Neural cell (in vitro differentiated cells): ENCODE results near the gene BRMS1. TPM values are rescaled to one million over a fixed set of nuclear protein-coding genes. Genes with fewer than 3 reads are reported as not detected.
"Not testable (repeated sequence)": the region's sequence is repeated elsewhere in the genome, so short reads cannot be mapped to it uniquely, and the experiment has no call there.

Experiments
- H2AFZ ChIP-seq: fragments of 200-600, 300-800 bp; sonication (generic), shearing (Covaris generic); 2 replicates; pipeline ENCODE4 v1.6.0; 2014; ENCODE audit warnings: low read depth, mild to moderate bottlenecking, antibody characterized with exemption, low read length, moderate library complexity
- H3F3A ChIP-seq: fragments of 200-600 bp; shearing (Covaris generic); 2 replicates; pipeline ENCODE4 v1.6.1; 2016; ENCODE audit warnings: mild to moderate bottlenecking, moderate library complexity, mixed read lengths, antibody characterized with exemption, low read length; ENCODE audit not compliant: insufficient read depth, poor library complexity, severe bottlenecking
- H3K27ac ChIP-seq: fragments of 200-600, 300-800 bp; sonication (generic), shearing (Covaris generic); 2 replicates; pipeline ENCODE4 v1.5.1; 2014; ENCODE audit warnings: mild to moderate bottlenecking, low read length, moderate library complexity
- H3K27me3 ChIP-seq: fragments of 300-800, 200-600 bp; sonication (generic), shearing (Covaris generic); 2 replicates; pipeline ENCODE4 v1.6.0; 2014; ENCODE audit warnings: mild to moderate bottlenecking, low read depth, low read length, moderate library complexity; ENCODE audit not compliant: insufficient read depth
- H3K36me3 ChIP-seq: fragments of 300-800, 200-600 bp; sonication (generic), shearing (Covaris generic); 2 replicates; pipeline ENCODE4 v1.5.1; 2014; ENCODE audit warnings: mild to moderate bottlenecking, antibody characterized with exemption, low read length, moderate library complexity; ENCODE audit not compliant: insufficient read depth
- H3K4me2 ChIP-seq: fragments of 300-800, 200-600 bp; sonication (generic), shearing (Covaris generic); 2 replicates; pipeline ENCODE4 v1.6.0; 2014; ENCODE audit warnings: mild to moderate bottlenecking, low read length
- H3K4me3 ChIP-seq: fragments of 300-800, 200-600 bp; sonication (generic), shearing (Covaris generic); 2 replicates; pipeline ENCODE4 v1.5.1; 2014; ENCODE audit warnings: mild to moderate bottlenecking, low read length, moderate library complexity
- H3K79me2 ChIP-seq: fragments of 200-600 bp; shearing (Covaris generic); replicated peaks from 2 replicates; pipeline ENCODE4 v1.6.0; 2014; ENCODE audit warnings: mild to moderate bottlenecking, low read length, moderate library complexity; ENCODE audit not compliant: insufficient read depth
- H3K9ac ChIP-seq: fragments of 300-800, 200-600 bp; sonication (generic), shearing (Covaris generic); 2 replicates; pipeline ENCODE4 v1.6.1; 2016; ENCODE audit warnings: mild to moderate bottlenecking, low read length, mixed read lengths
- H3K9me2 ChIP-seq: fragments of 200-600 bp; shearing (Covaris generic); 2 replicates; pipeline ENCODE4 v1.6.1; 2016; ENCODE audit warnings: mild to moderate bottlenecking, low read length, mixed read lengths; ENCODE audit not compliant: insufficient read depth
- H3K9me3 ChIP-seq: fragments of 200-600, 300-800 bp; sonication (generic), shearing (Covaris generic); 2 replicates; pipeline ENCODE4 v1.6.1; 2016; ENCODE audit warnings: mild to moderate bottlenecking, mixed run types, low read length, moderate library complexity, mixed read lengths
- H4K20me1 ChIP-seq: fragments of 200-600 bp; shearing (Covaris generic); 2 replicates; pipeline ENCODE4 v1.6.1; 2016; ENCODE audit warnings: mild to moderate bottlenecking, mixed run types; ENCODE audit not compliant: insufficient read depth
- CTCF ChIP-seq: fragments of 450-650 bp; IDR thresholded peaks from 2 replicates; pipeline ENCODE4 v1.5.1; 2014; ENCODE audit warnings: antibody characterized with exemption, mild to moderate bottlenecking, moderate library complexity; ENCODE audit not compliant: poor library complexity, severe bottlenecking
- EP300 ChIP-seq: fragments of 450-650 bp; conservative IDR thresholded peaks from 2 replicates; pipeline ENCODE4 v1.6.1; 2014; ENCODE audit warnings: antibody characterized with exemption, mild to moderate bottlenecking, moderate library complexity; ENCODE audit not compliant: poor library complexity, severe bottlenecking
- EZH2 ChIP-seq: fragments of 200-600, 300-800 bp; shearing (Covaris generic), sonication (generic); IDR thresholded peaks from 2 replicates; pipeline ENCODE4 v1.6.1; 2014; ENCODE audit warnings: antibody characterized with exemption, low read length, borderline replicate concordance, mild to moderate bottlenecking; ENCODE audit not compliant: insufficient read depth, poor library complexity, severe bottlenecking
- MXI1 ChIP-seq: fragments of 450-650 bp; conservative IDR thresholded peaks from 2 replicates; pipeline ENCODE4 v1.6.1; 2014; ENCODE audit warnings: antibody characterized with exemption, mild to moderate bottlenecking; ENCODE audit not compliant: poor library complexity, severe bottlenecking
- POLR2AphosphoS5 ChIP-seq: IDR thresholded peaks from 2 replicates; pipeline ENCODE4 v1.6.1; 2012
- RAD21 ChIP-seq: fragments of 450-650 bp; conservative IDR thresholded peaks from 2 replicates; pipeline ENCODE4 v1.6.1; 2014; ENCODE audit warnings: antibody characterized with exemption, mild to moderate bottlenecking, moderate library complexity
- REST ChIP-seq: IDR thresholded peaks from 2 replicates; pipeline ENCODE4 v1.6.1; 2012; ENCODE audit warnings: borderline replicate concordance
- SMC3 ChIP-seq: fragments of 450-650 bp; conservative IDR thresholded peaks from 2 replicates; pipeline ENCODE4 v1.6.1; 2014; ENCODE audit warnings: antibody characterized with exemption, mild to moderate bottlenecking, moderate library complexity; ENCODE audit not compliant: poor library complexity
- TAF1 ChIP-seq: IDR thresholded peaks from 2 replicates; pipeline ENCODE4 v1.6.1; 2012; ENCODE audit warnings: low read depth
- polyA plus RNA-seq: library from polyadenylated mRNA; depleted of rRNA; stranded (reverse); fragments of >200 nt; gene quantifications from 2 replicates; pipeline ENCODE4 v1.2.3, GENCODE V29; 2014

BRMS1 gene
- polyA plus RNA-seq, 1 donor from 2014 or later, result 78.3 TPM

GRCh38 chr11:66321606-66322005, 23.3 kb downstream of the BRMS1 start:
- Histone ChIP-seq H3K9ac (no peak overlapping the region), H3F3A (no peaks in the 10 kb centered on the region), H3K79me2 (no peaks in the 10 kb centered on the region), H3K4me2 (no peak overlapping the region), H3K4me3 (no peak overlapping the region), H3K9me2 (no peaks in the 10 kb centered on the region), H3K27me3 (no peaks in the 10 kb centered on the region), H3K36me3 (no peaks in the 10 kb centered on the region), H3K27ac (no peak overlapping the region), H2AFZ (no peak overlapping the region), H4K20me1 (no peaks in the 10 kb centered on the region), H3K9me3 (no peaks in the 10 kb centered on the region)
- TF ChIP-seq TAF1, result no peak
- no peak for TF ChIP-seq REST

GRCh38 chr11:66320748-66321147, 24.2 kb downstream of the BRMS1 start:
- not testable (repeated sequence) for H3K9ac ChIP-seq, H3K9me3 ChIP-seq, H3F3A ChIP-seq, H3K27ac ChIP-seq, H3K36me3 ChIP-seq, H3K27me3 ChIP-seq, H4K20me1 ChIP-seq, H3K9me2 ChIP-seq, H3K4me3 ChIP-seq, H3K79me2 ChIP-seq, H3K4me2 ChIP-seq, H2AFZ ChIP-seq

- not testable (repeated sequence) for H3K36me3 ChIP-seq, H3K9ac ChIP-seq, H3K9me3 ChIP-seq, H4K20me1 ChIP-seq, H3K9me2 ChIP-seq, H3K27me3 ChIP-seq, H3K4me3 ChIP-seq, H3F3A ChIP-seq, H3K4me2 ChIP-seq, H2AFZ ChIP-seq, H3K27ac ChIP-seq, H3K79me2 ChIP-seq
These were observed 24.6 kb downstream of the BRMS1 start for GRCh38 chr11:66320289-66320688.

- Histone ChIP-seq H3K27me3 (no peaks in the 10 kb centered on the region), H3K79me2 (no peaks in the 10 kb centered on the region), H3K9me3 (no peaks in the 10 kb centered on the region), H3K4me3 (no peak overlapping the region), H3K4me2 (no peak overlapping the region), H4K20me1 (no peaks in the 10 kb centered on the region), H3K9me2 (no peaks in the 10 kb centered on the region), H3K36me3 (no peaks in the 10 kb centered on the region), H3F3A (no peaks in the 10 kb centered on the region), H3K9ac (no peak overlapping the region), H3K27ac (no peak overlapping the region), H2AFZ (no peak overlapping the region)
- TF ChIP-seq EP300 (no peak), REST (no peak), RAD21 (no peak), EZH2 (no peak), TAF1 (no peak), SMC3 (no peak), POLR2AphosphoS5 (no peak), MXI1 (no peak), CTCF (no peak)
These were observed 26.3 kb downstream of the BRMS1 start for GRCh38 chr11:66318600-66318970.
